ENCODE results near the gene ZBED4.

ZBED4 gene

DNA sequence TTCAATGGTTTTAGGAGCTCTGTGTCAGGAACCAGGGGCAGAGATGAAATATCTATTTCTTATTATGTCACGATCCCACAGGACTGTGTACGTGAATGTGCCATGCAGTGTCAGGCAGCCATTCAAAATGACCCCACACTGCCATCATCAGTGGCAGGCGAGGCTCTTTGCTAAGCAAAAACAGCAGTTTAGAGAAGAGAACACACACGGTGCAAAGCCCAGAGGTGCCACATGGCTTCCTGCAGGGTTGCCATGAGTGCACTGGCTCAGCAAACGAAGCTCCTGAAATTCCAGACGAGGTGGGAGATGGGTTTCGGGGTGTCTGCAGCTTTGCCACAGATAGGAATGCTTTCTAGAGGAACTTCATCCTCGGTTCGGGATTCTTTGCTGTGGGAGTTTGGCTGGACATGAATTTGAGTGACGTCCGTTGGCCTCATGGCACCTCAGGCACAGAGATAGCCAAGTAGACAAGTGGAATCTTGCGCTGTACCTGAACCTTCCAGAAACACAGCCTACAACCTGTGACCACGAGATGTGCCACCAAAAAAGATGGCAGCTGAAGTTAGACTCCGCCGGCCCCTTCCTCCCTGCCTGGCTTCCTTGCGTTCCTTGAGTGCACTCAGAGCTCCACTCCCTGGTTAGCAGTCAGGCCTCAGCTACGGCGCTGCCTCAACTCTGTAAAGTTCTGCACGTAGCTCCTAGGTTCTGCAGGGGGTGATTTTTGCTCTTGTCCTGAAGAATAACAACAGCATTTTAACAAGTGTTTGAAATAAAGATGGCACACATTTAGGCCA lies 7.8 kb upstream of the ZBED4 start:
- TF ChIP-seq, protein P1, sequence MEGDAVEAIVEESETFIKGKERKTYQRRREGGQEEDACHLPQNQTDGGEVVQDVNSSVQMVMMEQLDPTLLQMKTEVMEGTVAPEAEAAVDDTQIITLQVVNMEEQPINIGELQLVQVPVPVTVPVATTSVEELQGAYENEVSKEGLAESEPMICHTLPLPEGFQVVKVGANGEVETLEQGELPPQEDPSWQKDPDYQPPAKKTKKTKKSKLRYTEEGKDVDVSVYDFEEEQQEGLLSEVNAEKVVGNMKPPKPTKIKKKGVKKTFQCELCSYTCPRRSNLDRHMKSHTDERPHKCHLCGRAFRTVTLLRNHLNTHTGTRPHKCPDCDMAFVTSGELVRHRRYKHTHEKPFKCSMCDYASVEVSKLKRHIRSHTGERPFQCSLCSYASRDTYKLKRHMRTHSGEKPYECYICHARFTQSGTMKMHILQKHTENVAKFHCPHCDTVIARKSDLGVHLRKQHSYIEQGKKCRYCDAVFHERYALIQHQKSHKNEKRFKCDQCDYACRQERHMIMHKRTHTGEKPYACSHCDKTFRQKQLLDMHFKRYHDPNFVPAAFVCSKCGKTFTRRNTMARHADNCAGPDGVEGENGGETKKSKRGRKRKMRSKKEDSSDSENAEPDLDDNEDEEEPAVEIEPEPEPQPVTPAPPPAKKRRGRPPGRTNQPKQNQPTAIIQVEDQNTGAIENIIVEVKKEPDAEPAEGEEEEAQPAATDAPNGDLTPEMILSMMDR (IDR thresholded peaks at IDR 0.05; ENCODE audit: borderline replicate concordance, insufficient read depth, low read depth, low read length), result no peak
- H3K4me3 ChIP-seq (ENCODE audit: low read depth, low read length), result no peak overlapping the region

DNA sequence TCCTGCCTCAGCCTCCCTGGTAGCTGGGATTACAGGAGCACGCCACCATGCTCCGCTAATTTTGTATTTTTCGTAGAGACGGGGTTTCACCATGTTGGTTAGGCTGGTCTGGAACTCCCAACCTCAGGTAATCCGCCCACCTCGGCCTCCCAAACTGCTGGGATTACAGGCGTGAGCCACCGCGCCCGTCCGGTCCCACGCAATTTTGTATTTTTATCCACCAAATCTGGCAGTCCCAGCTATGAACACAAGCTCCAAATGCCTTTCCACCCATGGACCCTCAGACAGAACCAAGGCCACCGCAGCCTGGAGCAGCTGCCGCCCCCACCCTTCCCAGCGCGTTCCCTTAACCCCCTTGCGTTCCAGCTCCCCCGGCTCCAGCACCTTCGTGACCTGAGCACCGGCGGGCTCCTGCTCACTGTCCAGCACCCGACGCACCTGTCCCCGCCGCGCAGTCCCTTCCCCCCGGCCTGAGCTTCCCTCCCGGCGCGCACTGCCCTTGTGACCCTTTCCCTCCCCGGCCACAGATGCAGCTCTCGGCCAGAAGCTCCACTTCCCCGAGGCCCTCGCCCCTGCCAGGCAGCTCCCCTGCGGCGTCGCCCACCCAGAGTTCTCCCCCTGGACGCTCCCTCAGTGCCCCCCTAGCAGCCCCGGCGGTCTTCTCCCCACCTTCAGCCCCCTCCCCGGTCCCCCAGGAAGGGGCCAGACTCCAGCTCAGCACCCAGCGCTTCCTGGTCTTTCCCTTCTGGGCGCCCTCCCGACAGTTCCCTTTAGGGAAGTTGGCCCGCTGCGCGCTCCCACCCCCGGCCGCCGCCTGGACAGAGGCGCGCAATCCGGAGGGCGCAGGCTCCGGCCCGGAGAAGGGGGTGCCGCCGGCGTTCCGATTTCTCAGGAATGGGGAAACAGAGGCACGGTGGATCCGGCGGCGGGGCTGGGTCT lies 5.6 kb upstream of the ZBED4 start:
- H3K4me3 ChIP-seq (ENCODE audit: low read depth, low read length), result no peak overlapping the region

DNA sequence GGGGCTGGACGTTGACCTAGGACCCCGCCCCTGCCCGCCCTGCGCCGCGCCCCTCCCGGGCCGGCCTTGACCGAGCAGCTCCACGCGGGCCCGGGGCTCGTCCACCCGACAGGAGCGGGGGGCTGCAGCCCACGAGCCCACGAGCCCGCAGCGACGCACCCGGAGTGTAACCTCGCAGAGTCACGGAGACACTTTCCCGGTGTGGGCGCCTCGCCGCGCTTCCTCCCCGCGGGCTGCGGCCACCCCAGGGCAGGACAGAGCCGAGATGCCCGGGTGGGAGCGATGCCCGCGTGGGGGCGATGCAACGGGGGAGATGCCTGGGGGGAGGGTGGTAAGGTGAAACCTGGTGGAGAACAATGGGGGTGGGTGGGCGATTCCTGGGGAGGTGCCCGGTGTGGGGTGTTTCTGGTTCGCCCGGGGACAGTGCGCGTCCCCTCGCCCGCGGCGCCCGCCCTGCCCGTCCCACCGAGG lies 4.9 kb upstream of the ZBED4 start:
- no peak overlapping the region for H3K4me3 ChIP-seq (ENCODE audit: low read depth, low read length)
- TF ChIP-seq, protein P1 (IDR thresholded peaks at IDR 0.05; ENCODE audit: borderline replicate concordance, insufficient read depth, low read depth, low read length), result no peak

More for the DNA sequence above, 5.6 kb upstream of the ZBED4 start:
- TF ChIP-seq, protein P1 (IDR thresholded peaks at IDR 0.05; ENCODE audit: borderline replicate concordance, insufficient read depth, low read depth, low read length), result no peak

DNA sequence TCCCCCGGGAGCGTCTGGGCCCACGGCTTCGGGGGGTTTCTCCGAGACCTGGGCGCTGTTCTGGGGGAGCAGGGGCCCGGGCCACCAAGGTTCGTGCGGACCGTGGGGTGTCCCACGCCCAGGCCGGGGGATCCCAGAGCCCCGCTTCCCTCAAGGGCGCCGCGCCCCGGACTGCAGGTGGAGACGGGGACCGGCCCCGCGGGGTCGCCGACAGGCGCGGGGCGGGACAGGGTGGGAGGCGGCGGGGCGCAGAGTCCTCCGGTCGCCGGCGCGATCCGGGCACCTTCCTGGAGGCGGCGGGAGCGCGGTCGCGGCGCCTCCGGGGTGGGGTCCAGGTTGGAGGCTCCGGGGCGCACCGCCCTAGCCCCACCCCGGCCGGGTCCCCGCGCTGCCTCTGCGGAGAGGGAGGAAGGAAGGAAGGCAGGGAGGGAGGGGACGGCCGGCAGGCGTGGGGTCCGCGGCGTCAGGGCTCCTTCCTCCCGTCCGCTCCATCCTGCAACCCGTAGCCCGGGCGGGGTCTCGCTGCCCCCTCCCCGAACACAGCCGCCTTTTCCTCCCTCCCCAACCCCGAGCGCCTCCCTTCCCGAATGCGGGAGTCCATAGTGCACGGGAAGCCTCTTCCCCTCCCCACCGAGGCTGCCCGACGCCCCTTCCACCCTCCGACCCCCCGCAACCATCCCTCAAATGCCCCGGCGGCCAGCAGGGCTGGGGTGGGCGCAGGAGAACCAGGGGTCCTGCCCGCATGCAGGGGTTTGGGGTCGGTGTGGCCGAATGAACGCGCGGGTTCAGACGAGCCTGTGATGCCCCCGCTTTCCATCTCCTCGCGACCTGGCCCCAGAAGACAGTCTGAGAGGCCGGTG lies 4.3 kb upstream of the ZBED4 start:
- TF ChIP-seq, protein P1 (IDR thresholded peaks at IDR 0.05; ENCODE audit: borderline replicate concordance, insufficient read depth, low read depth, low read length), result no peak
- no peak overlapping the region for H3K4me3 ChIP-seq (ENCODE audit: low read depth, low read length)

DNA sequence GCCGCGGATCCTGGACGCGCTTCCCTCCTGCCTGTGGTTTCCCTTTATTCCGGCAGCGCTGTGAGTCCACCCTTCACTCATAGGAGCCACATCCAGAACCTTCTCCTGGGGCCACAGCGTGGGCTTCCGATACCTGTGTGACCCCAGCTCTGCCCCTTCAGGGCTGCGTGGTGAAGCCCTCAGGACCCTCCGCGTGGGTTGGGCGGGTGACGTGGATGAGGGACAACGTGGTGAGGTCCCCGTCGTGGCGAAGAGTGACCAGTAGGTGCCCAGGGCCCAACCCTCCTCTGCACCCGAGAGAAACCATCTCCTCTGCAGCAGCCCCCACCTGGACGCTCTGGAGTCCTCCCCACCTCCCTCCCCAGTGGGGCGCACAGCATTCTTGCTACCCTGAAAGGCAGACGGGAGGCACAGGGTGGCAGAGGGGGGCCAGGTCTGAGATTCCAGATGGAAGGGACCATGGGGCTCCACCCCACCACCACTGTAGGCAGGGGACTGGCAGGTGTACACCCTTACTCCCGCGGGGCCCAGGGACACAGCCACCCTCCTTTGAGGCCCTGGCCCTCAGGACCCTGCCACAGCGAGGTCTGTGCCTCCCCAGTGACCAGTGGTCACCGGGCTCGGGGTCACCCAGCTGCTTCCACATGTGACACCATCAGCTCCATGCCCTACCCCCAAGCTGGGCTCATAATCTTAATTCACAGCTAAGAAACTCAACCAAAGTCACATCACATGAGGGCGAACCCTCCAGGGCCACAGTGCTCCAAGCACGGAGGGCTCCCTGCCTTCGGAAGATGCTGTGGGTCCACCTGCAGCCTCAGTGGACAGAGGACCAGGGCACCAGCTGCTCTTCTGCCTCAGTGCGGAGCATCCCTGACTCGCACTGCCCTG lies 3.4 kb upstream of the ZBED4 start:
- TF ChIP-seq, protein P1 (IDR thresholded peaks at IDR 0.05; ENCODE audit: borderline replicate concordance, insufficient read depth, low read depth, low read length), result no peak
- no peak overlapping the region for H3K4me3 ChIP-seq (ENCODE audit: low read depth, low read length)
